H9 (cell line): ENCODE measurements around the gene IL6ST. TPM values are rescaled to one million over a fixed set of nuclear protein-coding genes. Genes with fewer than 3 reads are reported as not detected.
A peak's percentile ranks its signal among the peaks of the same experiment; 100 is the strongest.

Experiments
- DNase-seq: peaks from one replicate; pipeline ENCODE4 v3.0.0-alpha.2; 2017
- H2AFZ ChIP-seq: one replicate; pipeline ENCODE4 v1.6.1; 2013; ENCODE audit warnings: mild to moderate bottlenecking, low read length, control low read depth, moderate library complexity
- H2AK5ac ChIP-seq: 2 replicates; pipeline ENCODE4 v1.6.1; 2013; ENCODE audit warnings: low read length, control low read depth, mixed read lengths; ENCODE audit not compliant: insufficient read length
- H2BK120ac ChIP-seq: one replicate; pipeline ENCODE4 v1.6.1; 2013; ENCODE audit warnings: low read depth, mild to moderate bottlenecking, low read length, control low read depth, inconsistent platforms; ENCODE audit not compliant: poor library complexity, severe bottlenecking
- H2BK12ac ChIP-seq: 2 replicates; pipeline ENCODE4 v1.6.1; 2013; ENCODE audit warnings: low read length, control low read depth, mixed read lengths, low read depth; ENCODE audit not compliant: insufficient read length
- H2BK15ac ChIP-seq: 2 replicates; pipeline ENCODE4 v1.6.1; 2013; ENCODE audit warnings: low read depth, low read length, control low read depth
- H2BK20ac ChIP-seq: one replicate; pipeline ENCODE4 v1.6.1; 2013; ENCODE audit warnings: low read depth, mild to moderate bottlenecking, low read length, control low read depth, inconsistent platforms; ENCODE audit not compliant: poor library complexity, severe bottlenecking
- H2BK5ac ChIP-seq: 2 replicates; pipeline ENCODE4 v1.6.1; 2013; ENCODE audit warnings: low read length, control low read depth, mixed read lengths; ENCODE audit not compliant: insufficient read length
- H3K14ac ChIP-seq: 2 replicates; pipeline ENCODE4 v1.6.1; 2013; ENCODE audit warnings: low read length, control low read depth; ENCODE audit not compliant: insufficient read depth
- H3K18ac ChIP-seq: 2 replicates; pipeline ENCODE4 v1.6.1; 2013; ENCODE audit warnings: low read depth, mild to moderate bottlenecking, mixed read lengths, low read length, control low read depth; ENCODE audit not compliant: insufficient read length
- H3K23ac ChIP-seq: 2 replicates; pipeline ENCODE4 v1.6.1; 2013; ENCODE audit warnings: low read length, control low read depth, mixed read lengths, low read depth; ENCODE audit not compliant: insufficient read length
- H3K23me2 ChIP-seq: 2 replicates; pipeline ENCODE4 v1.6.1; 2013; ENCODE audit warnings: low read depth, mild to moderate bottlenecking, mixed read lengths, low read length, control low read depth; ENCODE audit not compliant: insufficient read length, poor library complexity, severe bottlenecking
- H3K27ac ChIP-seq: 2 replicates; pipeline ENCODE4 v1.5.1; 2013; ENCODE audit warnings: low read length, control low read depth, mixed read lengths, low read depth; ENCODE audit not compliant: insufficient read length
- H3K27me3 ChIP-seq: 2 replicates; pipeline ENCODE4 v1.6.1; 2013; ENCODE audit warnings: low read length, control low read depth, inconsistent platforms; ENCODE audit not compliant: insufficient read depth
- H3K4ac ChIP-seq: 2 replicates; pipeline ENCODE4 v1.6.1; 2013; ENCODE audit warnings: low read depth, mild to moderate bottlenecking, control low read depth, inconsistent platforms, low read length, moderate library complexity
- H3K4me1 ChIP-seq: 2 replicates; pipeline ENCODE4 v1.6.1; 2013; ENCODE audit warnings: low read length, control low read depth, inconsistent platforms; ENCODE audit not compliant: insufficient read depth
- H3K4me2 ChIP-seq: 2 replicates; pipeline ENCODE4 v1.6.1; 2013; ENCODE audit warnings: low read length, control low read depth, mixed read lengths; ENCODE audit not compliant: insufficient read length, insufficient read depth
- H3K56ac ChIP-seq: 2 replicates; pipeline ENCODE4 v1.6.1; 2013; ENCODE audit warnings: low read depth, mild to moderate bottlenecking, mixed read lengths, low read length, control low read depth; ENCODE audit not compliant: insufficient read length
- H3K79me1 ChIP-seq: 2 replicates; pipeline ENCODE4 v1.6.1; 2013; ENCODE audit warnings: low read depth, mild to moderate bottlenecking, moderate library complexity, low read length, control low read depth, inconsistent platforms; ENCODE audit not compliant: insufficient read depth, poor library complexity, severe bottlenecking
- H3K79me2 ChIP-seq: 2 replicates; pipeline ENCODE4 v1.6.1; 2013; ENCODE audit warnings: low read length, control low read depth, inconsistent platforms; ENCODE audit not compliant: insufficient read depth
- H3K9ac ChIP-seq: 2 replicates; pipeline ENCODE4 v1.6.1; 2013; ENCODE audit warnings: low read length, control low read depth, mixed read lengths; ENCODE audit not compliant: insufficient read length; ENCODE audit errors: extremely low read depth
- H3K9me3 ChIP-seq: one replicate; pipeline ENCODE4 v1.6.1; 2013; ENCODE audit warnings: low read depth, low read length, inconsistent platforms; ENCODE audit not compliant: control insufficient read depth
- H3T11ph ChIP-seq: one replicate; pipeline ENCODE4 v1.6.1; 2013; ENCODE audit warnings: mild to moderate bottlenecking, low read length, control low read depth, inconsistent platforms
- H4K20me1 ChIP-seq: one replicate; pipeline ENCODE4 v1.6.1; 2013; ENCODE audit not compliant: control insufficient read depth, insufficient read length, insufficient read depth
- H4K5ac ChIP-seq: 2 replicates; pipeline ENCODE4 v1.6.1; 2013; ENCODE audit warnings: low read depth, mild to moderate bottlenecking, mixed read lengths, low read length, control low read depth; ENCODE audit not compliant: insufficient read length
- H4K8ac ChIP-seq: replicated peaks from 2 replicates; pipeline ENCODE4 v1.6.1; 2013; ENCODE audit warnings: low read length, control low read depth, mixed read lengths, low read depth; ENCODE audit not compliant: insufficient read length
- H4K91ac ChIP-seq: 2 replicates; pipeline ENCODE4 v1.6.1; 2013; ENCODE audit warnings: low read depth, mild to moderate bottlenecking, moderate library complexity, mixed read lengths, low read length, control low read depth; ENCODE audit not compliant: insufficient read length
- H3K27ac Mint-ChIP-seq, 3 experiments: 2 replicates in 2 of 3; 3 replicates in 1 of 3; pipeline ENCODE4 v1.8.0; 2020 to 2021; ENCODE audit warnings: mixed read lengths in 3 of 3, mild to moderate bottlenecking in 1 of 3, moderate library complexity in 1 of 3
- H3K27me3 Mint-ChIP-seq: 2 replicates; pipeline ENCODE4 v1.8.0; 2021; ENCODE audit warnings: low read depth, mild to moderate bottlenecking, moderate library complexity, mixed read lengths
- H3K36me3 Mint-ChIP-seq, 3 experiments: 2 replicates in 2 of 3; 3 replicates in 1 of 3; pipeline ENCODE4 v1.8.0; 2020 to 2021; ENCODE audit warnings: low read depth in 3 of 3, mixed read lengths in 3 of 3; ENCODE audit not compliant: insufficient read depth in 1 of 3
- H3K4me1 Mint-ChIP-seq, 2 experiments: 2 replicates each; pipeline ENCODE4 v1.8.0; 2020; ENCODE audit warnings: mixed read lengths in 2 of 2
- H3K4me3 Mint-ChIP-seq, 2 experiments: 2 replicates in 1 of 2; 3 replicates in 1 of 2; pipeline ENCODE4 v1.8.0; 2020 to 2021; ENCODE audit warnings: mild to moderate bottlenecking in 2 of 2, mixed read lengths in 2 of 2, moderate library complexity in 1 of 2
- H3K9me3 Mint-ChIP-seq, 2 experiments: 2 replicates in 1 of 2; 3 replicates in 1 of 2; pipeline ENCODE4 v1.8.0; 2020; ENCODE audit warnings: mild to moderate bottlenecking in 2 of 2, mixed read lengths in 2 of 2, moderate library complexity in 1 of 2
- CTCF ChIP-seq: fragments of 200-600 bp; sonication (generic); conservative IDR thresholded peaks from 3 replicates; pipeline ENCODE4 v1.8.0; 2021; ENCODE audit warnings: antibody characterized with exemption, mild to moderate bottlenecking
- WGBS: extraction: QIAGEN DNeasy Blood & Tissue Kit; methylation state at CpG from one replicate; pipeline ENCODE4 v1.1.7; 2013; ENCODE audit warnings: missing lambda C conversion rate, low lambda C conversion rate, mixed read lengths; ENCODE audit not compliant: insufficient read length; ENCODE audit errors: extremely low coverage; 5-methylcytosine and 5-hydroxymethylcytosine counted together
- total RNA-seq: library from RNA; stranded (reverse); gene quantifications from 2 replicates; pipeline ENCODE4 v1.2.1, GENCODE V29; 2021

Gene IL6ST
- total RNA-seq, 1 experiment from 2014 or later = 11.1 TPM

GRCh38 chr5:55888205-55888604, 106.6 kb downstream of the IL6ST start:
- Histone ChIP-seq H3K56ac (no peak overlapping the region), H2AK5ac (no peak overlapping the region), H4K8ac (no peak overlapping the region), H3K4me1 (no peaks in the 10 kb centered on the region), H3K4ac (no peak overlapping the region), H3K9me3 (no peaks in the 10 kb centered on the region), H4K91ac (no peak overlapping the region), H3K9ac (no peak overlapping the region), H3K27ac (no peak overlapping the region), H4K20me1 (no peaks in the 10 kb centered on the region), H3K4me2 (no peak overlapping the region), H3T11ph (no peak overlapping the region), H3K79me2 (no peaks in the 10 kb centered on the region), H4K5ac (no peak overlapping the region), H2BK12ac (no peak overlapping the region), H3K27me3 (no peaks in the 10 kb centered on the region), H2AFZ (no peak overlapping the region), H2BK15ac (no peak overlapping the region), H2BK120ac (no peak overlapping the region), H2BK20ac (peak overlapping the region; percentile 64), H2BK5ac (no peak overlapping the region), H3K79me1 (no peaks in the 10 kb centered on the region), H3K23me2 (no peaks in the 10 kb centered on the region), H3K23ac (no peak overlapping the region), H3K14ac (no peak overlapping the region), H3K18ac (no peak overlapping the region)
- Mint-ChIP-seq H3K36me3 (peaks cover 0 to 4% (median 0%) of the 10 kb centered on the region in 3 experiments; a peak in 3 of 7 replicates), H3K27ac (peak overlapping the region in 2 of 3 experiments; percentile 11 to 71; a peak in 1 of 7 replicates), H3K4me1 (no peaks in the 10 kb centered on the region; a peak in 1 of 4 replicates), H3K27me3 (no peaks in the 10 kb centered on the region), H3K9me3 (peaks cover 0 to 2% of the 10 kb centered on the region in 2 experiments; a peak in 2 of 5 replicates), H3K4me3 (no peak overlapping the region)
- DNase-seq = no peak
- TF ChIP-seq CTCF = no peak
- no CpG with 5 or more reads among the region's 5 CpGs for WGBS
